Skeletal muscle satellite cell (primary cell): ENCODE measurements around the gene NAA11. TPM values are rescaled to one million over a fixed set of nuclear protein-coding genes. Genes with fewer than 3 reads are reported as not detected.

Experiments used
- H3K27me3 ChIP-seq: 2 replicates; pipeline ENCODE4 v1.7.0; 2013; ENCODE audit warnings: low read length; ENCODE audit not compliant: control insufficient read depth, insufficient read depth
- H3K36me3 ChIP-seq: 2 replicates; pipeline ENCODE4 v1.7.0; 2013; ENCODE audit warnings: mild to moderate bottlenecking, control low read depth, low read length; ENCODE audit not compliant: insufficient read depth
- H3K4me1 ChIP-seq: 2 replicates; pipeline ENCODE4 v1.7.0; 2013; ENCODE audit warnings: low read length; ENCODE audit not compliant: control insufficient read depth, insufficient read depth
- H3K4me2 ChIP-seq: 2 replicates; pipeline ENCODE4 v1.7.0; 2013; ENCODE audit warnings: mild to moderate bottlenecking, low read length
- H3K4me3 ChIP-seq: 2 replicates; pipeline ENCODE4 v1.7.0; 2013; ENCODE audit warnings: low read length
- H3K9ac ChIP-seq: 2 replicates; pipeline ENCODE4 v1.7.0; 2013; ENCODE audit warnings: mild to moderate bottlenecking, low read depth, low read length, moderate library complexity
- H3K9me3 ChIP-seq: replicated peaks from 2 replicates; pipeline ENCODE4 v1.7.0; 2013; ENCODE audit warnings: mild to moderate bottlenecking, control low read depth, low read length
- total RNA-seq: library from RNA; depleted of rRNA; stranded (reverse); fragments of >200 nt; gene quantifications from 2 replicates; pipeline ENCODE4 v1.2.3, GENCODE V29; 2012; rRNA removed

NAA11 gene
- not detected in 2 replicates for total RNA-seq

DNA sequence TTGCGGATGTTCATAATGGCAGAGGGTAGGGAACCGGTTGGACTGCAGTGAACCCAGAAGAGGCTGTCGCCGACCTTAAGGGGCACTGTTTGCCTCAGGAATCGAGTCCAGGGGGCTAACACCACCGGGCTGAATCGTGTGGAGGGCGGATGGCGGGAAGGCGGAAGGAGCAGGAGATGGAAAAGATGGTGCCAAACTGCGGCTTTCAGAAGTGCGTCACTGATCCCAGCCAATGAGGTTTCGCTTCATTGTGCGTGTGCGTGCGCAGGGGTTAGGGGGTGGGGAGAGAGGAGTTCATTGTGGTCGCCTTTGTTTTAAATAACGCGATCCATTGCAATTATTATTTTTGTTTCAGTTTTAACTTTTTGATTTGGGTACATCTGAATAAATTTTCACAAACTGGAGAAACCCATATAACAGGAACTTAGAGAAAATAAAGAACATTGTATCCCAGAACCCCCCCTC, at the start of gene NAA11:
Gene NAA11 (minus strand): TSS at position 198 of the 465 bp plus-strand sequence. CDS start 184 bp downstream, at position 14.
- Histone ChIP-seq H3K9ac (no peak within 1 kb of the TSS), H3K4me1 (no peaks in the 10 kb centered on the region), H3K4me2 (no peak within 1 kb of the TSS), H3K27me3 (no peaks in the 10 kb centered on the region), H3K36me3 (no peaks in the 10 kb centered on the region), H3K4me3 (no peak within 1 kb of the TSS), H3K9me3 (no peaks in the 10 kb centered on the region)

DNA sequence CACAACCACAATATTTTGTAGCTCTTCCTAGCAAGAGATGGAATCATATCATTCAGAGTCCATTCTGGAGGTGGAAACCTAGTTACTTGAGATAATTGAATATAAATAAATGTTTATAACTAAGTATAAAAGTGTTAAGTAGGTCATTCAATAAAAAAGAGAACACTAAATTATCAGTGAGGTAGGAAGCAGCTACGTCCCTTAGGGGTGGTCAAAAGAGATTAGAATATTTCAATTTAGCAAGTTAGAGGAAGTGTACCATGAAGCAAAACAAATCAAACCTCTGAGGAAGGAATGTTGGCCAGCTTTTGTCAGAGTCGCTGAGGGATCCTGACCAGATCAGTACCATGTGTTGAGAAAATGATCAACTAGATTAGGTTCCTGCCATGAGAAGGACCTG, 44.2 kb upstream of the NAA11 start:
- no peak overlapping the region for H3K4me2 ChIP-seq
- H3K4me1 ChIP-seq: no peaks in the 10 kb centered on the region
- no peaks in the 10 kb centered on the region for H3K27me3 ChIP-seq
- no peaks in the 10 kb centered on the region for H3K36me3 ChIP-seq
- no peak overlapping the region for H3K9ac ChIP-seq
- no peaks in the 10 kb centered on the region for H3K9me3 ChIP-seq
- H3K4me3 ChIP-seq: no peak overlapping the region

DNA sequence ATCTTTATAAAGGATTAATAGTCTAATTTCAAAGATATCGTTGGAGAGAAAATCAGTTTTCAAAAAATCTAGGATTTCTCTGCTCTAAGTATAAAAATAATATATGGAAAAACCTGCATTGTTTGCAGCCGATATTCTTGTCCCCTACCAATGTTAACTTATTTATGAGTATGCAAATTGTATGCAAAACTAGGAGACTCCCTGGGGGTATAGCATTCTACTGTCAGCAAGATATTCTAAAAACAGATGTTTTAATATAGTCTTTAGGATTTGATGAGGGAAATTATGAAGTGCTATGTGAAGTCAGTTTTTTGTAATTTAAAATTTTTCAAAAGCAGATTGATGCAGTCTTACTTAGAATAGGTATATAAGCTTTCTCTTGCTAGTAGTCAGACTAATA, 41.2 kb upstream of the NAA11 start:
- Histone ChIP-seq H3K27me3 (no peaks in the 10 kb centered on the region), H3K4me2 (no peak overlapping the region), H3K9me3 (no peaks in the 10 kb centered on the region), H3K4me1 (no peaks in the 10 kb centered on the region), H3K4me3 (no peak overlapping the region), H3K9ac (no peak overlapping the region), H3K36me3 (no peaks in the 10 kb centered on the region)

DNA sequence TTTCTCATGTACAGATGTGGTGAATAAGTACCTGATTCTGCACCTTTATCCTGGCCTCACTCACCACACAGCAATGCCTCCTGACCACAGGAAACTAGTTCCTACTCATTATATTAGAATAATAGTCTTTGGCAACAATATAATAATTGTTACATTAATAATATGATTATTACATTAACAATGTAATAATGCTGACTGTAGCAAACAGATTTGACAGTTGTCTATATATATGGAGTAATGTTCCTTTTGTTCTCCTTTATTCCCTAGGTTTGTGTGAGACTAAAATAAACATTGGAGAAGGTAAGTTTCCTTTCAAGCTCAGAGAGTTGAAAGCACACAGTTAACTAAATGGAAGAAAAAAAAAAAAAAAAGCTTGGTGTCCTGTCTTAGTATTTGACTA, 40.6 kb upstream of the NAA11 start:
- Histone ChIP-seq H3K4me1 (no peaks in the 10 kb centered on the region), H3K4me3 (no peak overlapping the region), H3K27me3 (no peaks in the 10 kb centered on the region), H3K4me2 (no peak overlapping the region), H3K9me3 (no peaks in the 10 kb centered on the region), H3K36me3 (no peaks in the 10 kb centered on the region), H3K9ac (no peak overlapping the region)

DNA sequence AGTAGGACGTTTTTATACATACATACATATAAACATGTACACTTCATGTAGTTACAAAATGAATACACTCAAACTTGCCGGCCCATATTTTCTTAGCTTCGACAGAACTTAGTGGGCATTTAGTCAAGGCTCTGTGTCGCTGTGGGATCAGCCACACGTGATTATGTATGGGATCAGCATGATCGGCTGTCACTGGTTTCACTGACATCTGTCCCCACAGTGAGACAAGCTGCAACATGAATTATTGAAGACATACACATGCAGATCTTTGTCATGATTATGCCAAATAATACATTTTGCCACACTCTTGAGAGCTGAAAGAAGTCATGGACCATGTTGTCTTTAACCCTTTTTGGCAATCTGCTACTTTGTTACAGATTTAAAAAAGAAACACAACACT, 38.2 kb upstream of the NAA11 start:
- Histone ChIP-seq H3K9ac (no peak overlapping the region), H3K4me1 (no peaks in the 10 kb centered on the region), H3K36me3 (no peaks in the 10 kb centered on the region)

DNA sequence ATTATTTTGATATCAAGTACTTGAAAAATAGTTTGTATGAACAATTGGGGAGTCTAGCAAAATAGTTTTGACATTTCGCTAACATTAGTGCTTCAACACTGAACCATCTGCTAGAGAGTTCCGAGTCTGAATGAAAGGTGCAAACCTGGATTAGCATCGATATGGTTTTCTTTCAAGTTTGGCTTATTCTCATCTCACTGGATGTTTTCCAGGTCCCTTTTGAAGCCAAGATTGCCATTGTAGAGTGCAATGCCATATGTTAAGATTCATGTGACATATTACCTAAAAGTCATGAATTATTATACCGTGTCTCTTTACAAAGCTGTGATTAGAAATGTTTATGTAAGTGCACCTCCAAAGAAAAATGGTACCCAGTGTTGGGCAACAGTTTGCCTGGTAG, 36.8 kb upstream of the NAA11 start:
- H3K4me3 ChIP-seq: no peak overlapping the region
- no peak overlapping the region for H3K9ac ChIP-seq
- H3K4me1 ChIP-seq: no peaks in the 10 kb centered on the region
- no peaks in the 10 kb centered on the region for H3K36me3 ChIP-seq
- no peaks in the 10 kb centered on the region for H3K9me3 ChIP-seq
- no peak overlapping the region for H3K4me2 ChIP-seq
- no peaks in the 10 kb centered on the region for H3K27me3 ChIP-seq

More for the DNA sequence above, 38.2 kb upstream of the NAA11 start:
- Histone ChIP-seq H3K27me3 (no peaks in the 10 kb centered on the region), H3K4me3 (no peak overlapping the region), H3K4me2 (no peak overlapping the region), H3K9me3 (no peaks in the 10 kb centered on the region)

DNA sequence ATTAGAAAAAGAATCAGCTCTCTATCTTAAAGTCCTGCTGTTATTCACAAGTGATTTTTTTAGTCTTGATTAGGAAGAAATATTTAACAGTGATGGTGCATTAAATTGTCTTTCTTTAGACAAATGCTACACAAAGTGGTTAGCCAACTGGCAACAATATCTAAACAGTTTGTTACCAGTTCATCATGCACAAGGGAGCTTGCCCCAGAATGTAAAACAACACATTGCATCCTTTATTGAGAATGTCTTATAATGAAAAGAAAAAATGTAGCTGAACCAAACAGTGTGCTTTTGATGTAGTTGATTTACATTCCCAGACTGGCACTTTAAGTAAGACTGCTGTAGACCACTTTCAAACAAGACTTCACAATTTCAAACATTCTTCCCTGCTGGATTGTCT, 34.1 kb upstream of the NAA11 start:
- Histone ChIP-seq H3K4me1 (no peaks in the 10 kb centered on the region), H3K9me3 (no peaks in the 10 kb centered on the region), H3K9ac (no peak overlapping the region), H3K4me3 (no peak overlapping the region), H3K27me3 (no peaks in the 10 kb centered on the region), H3K36me3 (no peaks in the 10 kb centered on the region), H3K4me2 (no peak overlapping the region)

DNA sequence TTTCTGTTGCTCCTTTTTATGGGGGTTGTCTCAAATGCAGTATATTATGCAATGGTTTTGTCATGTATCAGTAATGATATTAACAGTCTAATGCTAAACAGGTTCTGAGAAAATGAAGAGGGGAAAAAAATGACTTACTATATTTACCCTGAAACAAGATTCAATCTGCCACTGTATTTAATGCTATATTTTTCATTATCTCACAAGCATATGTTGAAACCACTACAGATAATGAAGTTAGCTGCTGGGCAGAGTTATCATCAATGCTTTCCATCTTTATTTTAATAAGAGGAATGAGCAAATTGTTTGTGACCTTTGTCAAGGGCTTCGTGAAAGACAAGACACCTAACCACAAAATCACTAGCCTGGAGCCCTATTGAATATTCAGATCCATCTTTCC, 32.6 kb upstream of the NAA11 start:
- H3K27me3 ChIP-seq: no peaks in the 10 kb centered on the region
- H3K4me3 ChIP-seq: no peak overlapping the region
- H3K9me3 ChIP-seq: no peaks in the 10 kb centered on the region
- H3K36me3 ChIP-seq: no peaks in the 10 kb centered on the region
- H3K4me2 ChIP-seq: no peak overlapping the region
- no peaks in the 10 kb centered on the region for H3K4me1 ChIP-seq
- no peak overlapping the region for H3K9ac ChIP-seq

DNA sequence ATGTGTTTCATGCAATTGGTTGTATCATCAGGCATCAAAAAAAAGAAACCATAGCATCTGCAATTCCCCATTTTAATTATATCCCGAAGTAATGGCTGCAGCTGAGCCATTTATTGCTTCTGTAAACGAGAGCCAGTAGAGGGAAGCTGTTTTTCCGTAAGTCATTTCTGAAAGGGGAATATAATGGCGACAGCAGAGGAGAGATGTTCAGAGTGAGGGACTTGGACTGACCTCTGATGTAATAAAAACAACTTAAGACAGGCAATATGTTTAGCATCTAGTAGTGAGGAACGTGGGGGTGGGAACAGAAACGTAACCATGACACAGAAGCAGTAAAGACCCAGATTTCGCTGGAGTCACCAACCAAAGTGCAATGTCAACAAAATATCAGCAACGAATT, 31.5 kb upstream of the NAA11 start:
- no peaks in the 10 kb centered on the region for H3K9me3 ChIP-seq
- no peak overlapping the region for H3K4me2 ChIP-seq
- no peak overlapping the region for H3K9ac ChIP-seq
- H3K4me3 ChIP-seq: no peak overlapping the region
- no peaks in the 10 kb centered on the region for H3K27me3 ChIP-seq
- H3K4me1 ChIP-seq: no peaks in the 10 kb centered on the region
- H3K36me3 ChIP-seq: no peaks in the 10 kb centered on the region

DNA sequence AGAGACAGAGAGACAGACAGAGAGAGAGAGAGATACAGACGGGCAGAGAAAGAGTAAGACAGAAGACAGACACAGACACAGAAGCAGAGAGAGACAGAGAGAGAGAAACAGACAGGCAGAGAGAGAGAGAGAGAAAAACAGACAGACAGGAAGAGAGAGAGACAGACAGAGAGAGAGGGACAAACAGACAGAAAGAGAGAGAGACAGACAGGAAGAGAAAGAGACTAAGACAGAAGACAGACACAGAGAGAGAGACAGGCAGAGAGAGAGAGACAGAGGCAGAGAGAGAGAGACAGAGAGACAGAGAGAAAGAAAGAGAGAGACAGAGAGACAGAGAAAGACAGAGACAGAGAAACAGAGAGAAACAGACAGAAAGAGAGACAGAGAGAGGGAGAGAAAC, 27.2 kb upstream of the NAA11 start:
- no peak overlapping the region for H3K4me3 ChIP-seq
- H3K36me3 ChIP-seq: no peaks in the 10 kb centered on the region
- no peak overlapping the region for H3K4me2 ChIP-seq
- no peaks in the 10 kb centered on the region for H3K9me3 ChIP-seq
- no peak overlapping the region for H3K9ac ChIP-seq
- H3K4me1 ChIP-seq: no peaks in the 10 kb centered on the region
- H3K27me3 ChIP-seq: no peaks in the 10 kb centered on the region

DNA sequence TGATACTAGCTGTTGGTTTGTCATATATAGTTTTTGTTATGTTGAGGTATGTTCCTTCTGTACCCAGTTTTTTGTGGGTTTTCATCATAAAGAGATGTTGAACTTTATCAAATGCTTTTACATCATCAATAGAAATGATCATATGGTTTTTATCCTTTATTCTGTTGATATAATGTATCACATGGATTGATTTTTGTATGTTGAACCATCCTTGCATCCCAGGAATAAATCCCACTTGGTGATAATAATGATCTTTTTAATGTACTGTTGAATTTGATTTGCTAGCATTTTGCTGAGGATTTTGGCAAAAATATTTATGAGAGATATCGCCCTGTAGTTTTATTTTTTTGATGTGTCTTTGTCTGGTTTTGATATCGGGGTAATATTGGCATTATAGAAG, 22.5 kb upstream of the NAA11 start:
- no peak overlapping the region for H3K9ac ChIP-seq
- no peak overlapping the region for H3K4me3 ChIP-seq
- H3K27me3 ChIP-seq: no peaks in the 10 kb centered on the region
- no peak overlapping the region for H3K4me2 ChIP-seq
- H3K9me3 ChIP-seq: no peaks in the 10 kb centered on the region
- no peaks in the 10 kb centered on the region for H3K36me3 ChIP-seq
- H3K4me1 ChIP-seq: no peaks in the 10 kb centered on the region

DNA sequence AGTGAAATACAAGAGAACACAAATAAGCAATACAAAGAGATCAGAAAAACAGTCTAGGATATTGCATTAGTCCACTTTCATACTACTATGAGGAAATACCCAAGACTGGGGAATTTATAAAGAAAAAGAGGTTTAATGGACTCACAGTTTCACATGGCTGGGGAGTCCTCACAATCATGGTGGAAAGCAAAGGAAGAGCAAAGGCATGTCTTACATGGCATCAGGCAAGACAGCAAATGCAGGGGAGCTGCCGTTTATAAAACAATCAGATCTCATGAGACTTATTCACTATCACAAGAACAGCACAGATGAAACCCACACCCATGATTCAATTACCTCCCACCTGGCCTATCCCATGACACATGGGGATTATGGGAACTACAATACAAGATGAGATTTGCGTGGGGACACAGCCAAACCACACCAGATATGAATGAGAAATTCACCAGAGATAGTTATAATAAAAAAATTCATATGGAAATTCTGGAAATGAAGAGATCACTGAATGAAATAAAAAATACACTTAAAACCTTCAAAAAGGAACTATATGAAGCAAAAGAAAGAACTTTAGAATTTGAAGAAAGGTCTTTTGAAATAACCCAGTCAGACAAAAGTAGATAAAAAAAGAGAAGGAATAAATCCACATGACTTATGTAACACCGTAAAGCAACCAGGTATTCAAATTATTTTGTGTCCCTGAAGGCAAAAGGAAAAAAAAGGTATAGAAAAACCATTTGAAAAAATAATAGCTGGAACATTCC, 16.2 kb upstream of the NAA11 start:
- Histone ChIP-seq H3K9me3 (no peaks in the 10 kb centered on the region), H3K36me3 (no peaks in the 10 kb centered on the region), H3K4me1 (no peaks in the 10 kb centered on the region), H3K4me3 (no peak overlapping the region), H3K4me2 (no peak overlapping the region), H3K9ac (no peak overlapping the region), H3K27me3 (no peaks in the 10 kb centered on the region)
